K562 (cell line): ENCODE measurements around the gene BEST4. TPM values are rescaled to one million over a fixed set of nuclear protein-coding genes. Genes with fewer than 3 reads are reported as not detected.
A peak's percentile ranks its signal among the peaks of the same experiment; 100 is the strongest.

Experiments
- CBFB ChIP-seq: sonication (generic); formaldehyde crosslinking; IDR thresholded peaks from 2 replicates; pipeline ENCODE4 v1.4.0; 2020; ENCODE audit warnings: mild to moderate bottlenecking, missing genetic modification reagents
- CTCFL ChIP-seq: IDR thresholded peaks from 2 replicates; pipeline ENCODE4 v1.6.1; 2011; ENCODE audit warnings: borderline replicate concordance, low read depth, mild to moderate bottlenecking, moderate library complexity, low read length; ENCODE audit not compliant: insufficient read depth, poor library complexity, severe bottlenecking
- ELF2 ChIP-seq: fragments of 250-450 bp; sonication (Bioruptor Pico); IDR thresholded peaks from 2 replicates; pipeline ENCODE4 v1.5.0; 2021; ENCODE audit warnings: mild to moderate bottlenecking
- ETV6 ChIP-seq, 3 experiments: fragments of 150-350 bp in 1 of 3; sonication (generic) in 1 of 3; formaldehyde crosslinking in 1 of 3; IDR thresholded peaks; 2 replicates each; pipeline versions ENCODE4 v1.6.1 to v1.8.0; 2014 to 2022; ENCODE audit warnings: borderline replicate concordance in 2 of 3, low read depth in 2 of 3, antibody characterized with exemption in 1 of 3, low read length in 1 of 3, mild to moderate bottlenecking in 1 of 3, missing genetic modification reagents in 1 of 3
- KDM1A ChIP-seq, 2 experiments: fragments of 450-650 bp; IDR thresholded peaks; 2 replicates each; pipeline ENCODE4 v1.6.1; 2016; ENCODE audit warnings: mild to moderate bottlenecking in 2 of 2
- MLX ChIP-seq, 2 experiments: fragments of 450-650 bp in 1 of 2; sonication (generic) in 1 of 2; formaldehyde crosslinking; conservative IDR thresholded peaks; 2 replicates each; pipeline versions ENCODE4 v1.4.0 to v1.8.1; 2020 to 2022; ENCODE audit warnings: mild to moderate bottlenecking in 1 of 2, missing genetic modification reagents in 1 of 2
- PRDM10 ChIP-seq: fragments of 450-650 bp; IDR thresholded peaks from 2 replicates; pipeline ENCODE4 v1.6.1; 2018; ENCODE audit not compliant: partially characterized antibody
- RCOR1 ChIP-seq, 2 experiments: IDR thresholded peaks; 2 replicates each; pipeline ENCODE4 v1.6.1; 2012; ENCODE audit warnings: low read depth in 2 of 2, low read length in 2 of 2, borderline replicate concordance in 1 of 2, improper control_type of control experiment in 1 of 2
- SMARCA4 ChIP-seq: fragments of 450-650 bp; IDR thresholded peaks from 2 replicates; pipeline ENCODE4 v1.6.1; 2016
- SOX6 ChIP-seq: fragments of 450-650 bp; IDR thresholded peaks from 2 replicates; pipeline ENCODE4 v1.6.1; 2014; ENCODE audit warnings: mild to moderate bottlenecking
- TAF9B ChIP-seq: fragments of 450-650 bp; IDR thresholded peaks from 2 replicates; pipeline ENCODE4 v1.6.1; 2018; ENCODE audit warnings: mild to moderate bottlenecking; ENCODE audit not compliant: partially characterized antibody
- ZMIZ1 ChIP-seq, 2 experiments: fragments of 150-350 bp in 1 of 2; IDR thresholded peaks; 2 replicates each; pipeline ENCODE4 v1.6.1; 2012 to 2016; ENCODE audit warnings: low read depth in 2 of 2, low read length in 2 of 2, mild to moderate bottlenecking in 1 of 2, moderate library complexity in 1 of 2
- ZNF263 ChIP-seq: sonication (generic); formaldehyde crosslinking; IDR thresholded peaks from 2 replicates; pipeline ENCODE4 v1.8.0; 2022; ENCODE audit warnings: mild to moderate bottlenecking, missing genetic modification reagents, borderline replicate concordance
- ZNF57 ChIP-seq: fragments of 450-650 bp; formaldehyde crosslinking; IDR thresholded peaks from 2 replicates; pipeline ENCODE4 v1.4.0; 2020; ENCODE audit warnings: mild to moderate bottlenecking, moderate library complexity
- polyA plus RNA-seq, 8 experiments: library from polyadenylated mRNA; depleted of rRNA in 4 of 8; stranded (reverse) in 5 of 8; unstranded in 3 of 8; fragments of >200 nt; fragmentation: Nextera tagmentation in 2 of 8; fragmentation: Illumina TruSeq in 1 of 8; extraction: Ambion mirVana in 2 of 8; extraction: Trizol in 1 of 8; gene quantifications; 2 replicates each; pipeline versions ENCODE4 v1.2.1 to v1.2.3, GENCODE V29; 2011 to 2014; ENCODE audit warnings: inconsistent platforms in 1 of 8, missing spikeins in 1 of 8
- total RNA-seq, 7 experiments: library from RNA; depleted of rRNA in 6 of 7; stranded (reverse); fragments of >200 nt in 6 of 7; fragmentation: Illumina TruSeq in 2 of 7; extraction: Trizol in 2 of 7; gene quantifications; 2 replicates each; pipeline versions ENCODE4 v1.2.1 to v1.2.3, GENCODE V29; 2011 to 2021; ENCODE audit warnings: low replicate concordance in 1 of 7

BEST4 gene
- total and polyA plus RNA-seq, 9 of the 15 experiments (the other 6 are each of a cell fraction or from before 2014, with no cell fraction given) = 0.07 to 0.11 TPM; not detected in 7

GRCh38 chr1:44739307-44740178 is 48.4 kb downstream of the BEST4 start, which contains the start of gene KIF2C (continued):
- peak; percentile 55 for TF ChIP-seq PRDM10
- TF ChIP-seq ZNF57 (CRISPR knock-in tag) = 0 out of 2 replicates have a peak, but pooled peaks have one; percentile 59
- TF ChIP-seq SMARCA4 = peak; percentile 29; the same call in 1 of the 2 replicates
- TF ChIP-seq ZMIZ1 (IDR thresholded peaks at IDR 0.05; ENCODE audit: low read depth in 2 of 2, low read length in 2 of 2) = peak in 1 of 2 experiments; percentile 78; a peak in 1 of 4 replicates
- peak in 1 of 2 experiments; percentile 67; a peak in 2 of 4 replicates for TF ChIP-seq KDM1A (IDR thresholded peaks at IDR 0.05)
- TF ChIP-seq CTCFL = peak; percentile 51
- 0 out of 2 replicates have a peak, but pooled peaks have one; percentile 4 for TF ChIP-seq ELF2
- peak in 1 of 2 experiments; percentile 44; a peak in 1 of 4 replicates for TF ChIP-seq ETV6 (IDR thresholded peaks at IDR 0.05; ENCODE audit: borderline replicate concordance in 1 of 2, low read depth in 2 of 2, low read length in 1 of 2)
- no peak for TF ChIP-seq ETV6 (CRISPR knock-in tag; IDR thresholded peaks at IDR 0.05; ENCODE audit: borderline replicate concordance)
- peak; percentile 61 for TF ChIP-seq SOX6
- TF ChIP-seq MLX (CRISPR knock-in tag; conservative IDR thresholded peaks at IDR 0.05) = no peak
- peak; percentile 89 for TF ChIP-seq TAF9B
- TF ChIP-seq ZNF263 (CRISPR knock-in tag) = 0 out of 2 replicates have a peak, but pooled peaks have one; percentile 11
- no peak; the same call in 1 of the 2 replicates for TF ChIP-seq CBFB (CRISPR knock-in tag)
- peak in 1 of 2 experiments; percentile 65; a peak in 1 of 4 replicates for TF ChIP-seq RCOR1 (IDR thresholded peaks at IDR 0.05; ENCODE audit: borderline replicate concordance in 1 of 2, low read depth in 2 of 2, low read length in 2 of 2)
